GM18508 (cell line): ENCODE results near the gene HDDC3.
"Not testable (repeated sequence)": the region's sequence is repeated elsewhere in the genome, so short reads cannot be mapped to it uniquely, and the experiment has no call there.

ENCODE experiments used
- ATAC-seq: cut with Tn5 transposase; IDR thresholded peaks from one replicate; pipeline ENCODE4 v1.9.1; 2021; ENCODE audit warnings: moderate number of reproducible peaks; ENCODE audit not compliant: insufficient read depth, unreplicated experiment

HDDC3 gene

GRCh38 chr15:90933301-90933700 lies 952 bp upstream of the HDDC3 start:
- ATAC-seq, result no peak

DNA sequence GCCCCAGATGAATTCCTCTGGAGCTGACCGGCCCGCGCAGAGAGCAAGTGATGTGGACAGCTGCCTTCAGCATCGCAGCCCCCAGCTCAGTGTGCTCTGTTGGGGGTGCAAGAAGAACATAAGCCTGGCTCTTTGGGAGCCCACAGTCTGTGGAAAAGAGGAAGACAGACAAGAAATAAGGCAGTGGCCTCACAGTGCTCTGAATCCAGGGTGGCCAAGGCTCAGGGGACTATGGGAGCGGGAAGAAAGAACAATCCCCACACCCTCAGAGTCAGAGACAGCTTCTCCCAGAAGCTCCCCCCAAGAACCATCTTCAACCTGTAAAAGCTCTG lies 277 bp upstream of the HDDC3 start:
- no peak for ATAC-seq

GRCh38 chr15:90931575-90931827 lies 848 bp downstream of the HDDC3 start:
- no peak for ATAC-seq

DNA sequence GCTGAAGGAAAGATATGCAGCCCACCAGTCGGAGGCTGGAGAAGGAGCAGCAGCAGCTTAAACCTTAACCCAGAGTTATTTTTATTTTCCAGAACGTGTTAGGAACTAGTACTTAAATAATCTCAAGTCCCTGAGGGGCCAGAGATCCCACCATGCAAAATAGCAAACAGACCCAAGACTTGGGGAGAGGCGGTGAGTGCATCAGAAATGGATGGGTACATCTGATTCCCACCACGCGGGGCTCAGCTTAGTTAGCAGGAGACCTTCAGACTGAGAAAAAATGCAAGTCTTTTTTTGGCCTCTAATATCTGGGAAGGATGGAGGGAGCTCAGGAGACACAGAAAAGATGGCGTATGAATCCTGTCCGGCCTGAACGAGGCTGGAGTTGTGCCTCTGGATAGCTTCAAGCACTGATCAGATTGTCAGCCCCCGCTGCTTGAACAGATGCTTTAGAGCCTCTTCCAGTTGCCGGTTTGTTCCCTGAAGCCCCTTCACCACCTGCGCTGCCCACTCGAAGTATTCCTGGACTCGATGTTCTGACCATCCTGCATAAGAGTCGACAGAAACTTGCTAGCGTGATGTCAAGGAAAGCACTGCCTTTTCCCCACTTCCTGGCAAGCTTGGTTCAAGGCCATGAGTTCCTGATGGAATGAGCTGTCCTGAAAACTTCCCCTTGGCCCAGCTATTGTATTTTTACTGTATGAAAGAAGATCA lies 1.3 kb downstream of the HDDC3 start:
- no peak for ATAC-seq

GRCh38 chr15:90929246-90930019 lies 2.9 kb downstream of the HDDC3 start:
- ATAC-seq, result no peak

DNA sequence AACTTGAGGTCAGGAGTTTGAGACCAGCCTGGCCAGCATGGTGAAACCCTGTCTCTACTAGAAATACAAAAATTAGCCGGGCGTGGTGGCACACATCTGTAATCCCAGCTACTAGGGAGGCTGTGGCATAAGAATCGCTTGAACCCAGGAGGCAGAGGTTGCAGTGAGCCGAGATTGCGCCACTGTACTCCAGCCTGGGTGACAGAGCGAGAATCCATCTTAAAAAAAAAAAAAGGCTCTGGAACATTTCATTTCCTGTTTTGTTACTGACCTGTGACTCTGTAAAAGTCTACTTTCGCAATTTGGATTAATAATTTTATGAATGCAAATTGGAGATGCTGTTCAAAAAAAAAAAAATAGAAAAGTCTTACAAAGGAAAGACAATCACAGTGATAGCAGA lies 4.2 kb downstream of the HDDC3 start:
- not testable (repeated sequence) for ATAC-seq

DNA sequence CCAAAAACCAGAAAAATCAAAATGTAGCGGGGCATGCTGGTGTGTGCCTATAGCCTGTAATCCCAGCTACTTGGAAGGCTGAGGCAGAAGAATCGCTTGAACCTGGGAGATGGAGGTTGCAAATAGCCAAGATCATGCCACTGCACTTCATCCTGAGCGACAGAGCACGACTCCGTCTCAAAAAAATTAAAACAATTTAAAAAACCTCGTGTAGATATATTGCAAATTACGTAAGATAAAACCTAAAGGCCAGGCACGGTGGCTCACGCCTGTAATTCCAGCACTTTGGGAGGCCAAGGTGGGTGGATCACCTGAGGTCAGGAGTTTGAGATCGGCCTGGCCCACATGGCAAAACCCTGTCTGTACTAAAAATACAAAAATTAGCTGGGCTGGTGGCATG lies 5.6 kb downstream of the HDDC3 start:
- ATAC-seq, result not testable (repeated sequence)

GRCh38 chr15:90924375-90924774 lies 8.0 kb downstream of the HDDC3 start:
- ATAC-seq, result no peak

DNA sequence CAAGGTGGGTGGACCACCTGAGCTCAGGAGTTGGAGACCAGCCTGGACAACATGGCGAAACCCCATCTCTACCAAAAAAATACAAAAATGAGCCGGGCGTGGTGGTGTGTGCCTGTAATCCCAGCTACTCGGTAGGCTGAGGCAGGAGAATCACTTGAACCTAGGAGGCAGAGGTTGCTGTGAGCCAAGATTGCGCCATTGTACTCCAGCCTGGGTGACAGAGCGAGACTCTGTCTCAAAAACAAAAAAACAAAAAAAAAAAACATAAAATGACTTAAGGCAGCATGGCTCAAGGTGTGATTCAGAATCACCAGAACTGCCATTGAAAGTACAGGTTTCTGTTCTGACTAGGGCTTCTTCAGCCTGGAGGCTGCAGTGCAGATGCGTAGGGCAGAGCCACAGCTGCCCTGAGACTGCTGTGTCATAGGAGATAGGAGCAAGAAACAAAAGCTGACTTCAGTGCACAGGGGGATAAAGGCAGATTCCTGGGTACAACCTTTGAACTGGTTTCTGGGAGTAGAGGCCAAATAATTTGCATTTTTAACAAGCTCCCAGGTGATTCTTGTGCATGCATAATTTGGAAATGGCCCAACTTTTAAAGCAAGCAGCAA lies 9.5 kb downstream of the HDDC3 start:
- not testable (repeated sequence) for ATAC-seq

DNA sequence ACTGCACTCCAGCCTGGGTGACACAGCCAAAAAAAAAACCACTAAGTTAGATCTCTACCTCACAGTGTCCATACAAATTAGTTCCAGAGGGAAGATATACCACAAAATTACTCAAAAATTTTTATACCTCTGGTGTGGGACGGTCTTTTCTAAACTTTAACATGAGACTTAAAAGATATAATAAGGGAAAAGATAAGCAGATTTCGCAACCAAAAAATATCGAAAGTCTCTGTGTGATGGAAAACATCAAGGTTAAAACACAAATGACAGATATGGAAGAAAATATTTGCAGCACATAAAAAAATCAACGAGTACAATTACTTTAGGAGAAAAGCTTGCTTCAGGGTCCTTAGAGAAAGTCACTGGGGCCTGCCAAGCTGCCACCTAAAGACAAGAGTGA lies 10.5 kb downstream of the HDDC3 start:
- no peak for ATAC-seq

DNA sequence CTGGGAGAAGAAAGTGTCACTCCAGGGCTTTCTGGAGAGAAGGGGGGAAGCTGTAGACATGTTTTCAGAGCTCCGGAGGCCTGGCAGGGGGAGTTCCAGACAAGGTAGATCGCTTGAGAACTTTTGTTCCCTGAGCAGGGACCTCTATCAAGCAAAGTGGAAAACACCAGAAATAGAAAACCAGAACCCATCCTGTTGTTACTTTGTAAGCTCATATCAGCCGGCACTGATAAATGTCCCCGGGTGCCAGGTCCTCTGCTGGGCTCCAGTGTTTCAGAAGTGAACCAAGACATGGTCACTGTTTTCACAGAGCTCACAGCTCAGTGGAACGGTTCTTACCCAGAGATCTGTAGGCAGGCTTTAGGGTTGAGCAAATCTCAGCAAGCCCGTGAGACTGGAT lies 13.5 kb downstream of the HDDC3 start:
- no peak for ATAC-seq

DNA sequence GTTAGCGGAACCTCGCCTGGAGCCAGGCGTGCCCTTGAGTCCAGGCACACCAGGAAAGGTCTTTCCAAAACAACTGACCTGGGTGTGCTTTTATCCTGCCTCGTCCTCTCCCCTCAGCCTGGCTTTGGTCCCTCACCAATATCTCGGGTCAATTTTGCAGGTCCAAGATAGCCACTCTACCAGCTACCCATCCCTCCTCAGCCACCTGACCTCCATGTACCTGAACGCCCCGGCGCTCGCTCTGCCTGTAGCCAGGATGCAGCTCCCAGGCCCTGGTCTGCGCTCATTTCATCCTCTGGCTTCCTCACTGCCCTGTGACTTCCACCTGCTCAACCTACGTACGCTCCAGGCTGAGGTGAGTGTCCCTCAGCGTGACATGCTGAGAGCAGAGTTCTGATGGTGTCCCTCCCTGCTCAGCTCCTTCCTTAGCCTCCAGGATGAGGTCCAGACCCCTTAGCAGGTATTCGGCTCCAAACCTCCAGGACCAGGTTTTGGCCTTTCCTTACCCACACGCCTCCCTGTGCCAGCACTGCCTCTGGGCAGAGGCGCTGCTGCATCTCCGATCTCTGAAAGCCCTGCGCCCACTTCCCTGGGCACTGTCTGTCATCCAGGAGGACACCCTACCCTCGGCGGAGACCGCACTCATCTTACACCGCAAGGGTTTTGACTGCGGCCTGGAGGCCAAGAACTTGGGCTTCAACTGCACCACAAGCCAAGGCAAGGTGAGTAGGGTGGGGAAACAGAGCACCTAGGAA lies 14.1 kb downstream of the HDDC3 start:
- no peak for ATAC-seq

DNA sequence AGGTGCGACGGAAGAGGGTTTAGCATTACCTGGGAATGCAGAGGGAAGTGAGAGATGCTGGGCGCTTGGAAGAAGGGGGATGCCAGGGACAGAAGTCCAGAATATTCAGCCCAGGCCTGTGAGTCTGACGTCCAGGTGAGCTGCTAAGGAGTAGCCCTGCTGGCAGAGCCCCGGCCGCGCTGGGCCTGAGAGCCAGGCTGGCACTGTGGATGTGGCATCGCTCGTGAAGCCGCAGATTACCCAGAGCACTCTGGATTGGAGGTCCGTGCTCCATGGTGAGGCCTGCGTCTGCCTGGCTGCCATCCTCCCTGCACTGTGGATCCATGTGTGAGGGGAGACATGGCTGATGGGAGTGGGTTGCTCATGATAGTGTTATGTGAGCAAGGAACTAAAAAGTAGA lies 14.8 kb downstream of the HDDC3 start:
- ATAC-seq, result no peak

DNA sequence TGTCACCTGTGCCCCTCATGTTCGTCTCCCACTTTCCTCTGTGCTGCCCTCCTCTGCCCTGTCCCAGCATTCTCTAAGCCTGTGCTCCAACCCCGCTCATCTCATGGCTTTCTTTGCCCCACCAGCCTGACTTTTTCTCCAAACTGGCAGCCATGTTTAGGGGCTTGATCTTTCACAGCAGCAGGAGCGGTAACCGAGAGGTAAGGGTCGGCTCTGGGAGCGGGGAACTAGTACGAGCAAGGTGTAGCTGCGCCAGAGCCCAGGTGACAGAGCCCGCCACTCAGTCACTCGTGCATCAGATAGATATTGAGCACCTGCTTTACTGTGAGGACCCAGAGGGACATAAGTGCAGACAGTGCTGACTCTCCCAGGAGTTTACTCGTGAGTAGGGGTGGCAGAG lies 15.9 kb downstream of the HDDC3 start:
- no peak for ATAC-seq

GRCh38 chr15:90915808-90916440 lies 16.4 kb downstream of the HDDC3 start:
- ATAC-seq, result no peak

- ATAC-seq, result no peak
Observed at GRCh38 chr15:90915216-90915807, 17.0 kb downstream of the HDDC3 start.

DNA sequence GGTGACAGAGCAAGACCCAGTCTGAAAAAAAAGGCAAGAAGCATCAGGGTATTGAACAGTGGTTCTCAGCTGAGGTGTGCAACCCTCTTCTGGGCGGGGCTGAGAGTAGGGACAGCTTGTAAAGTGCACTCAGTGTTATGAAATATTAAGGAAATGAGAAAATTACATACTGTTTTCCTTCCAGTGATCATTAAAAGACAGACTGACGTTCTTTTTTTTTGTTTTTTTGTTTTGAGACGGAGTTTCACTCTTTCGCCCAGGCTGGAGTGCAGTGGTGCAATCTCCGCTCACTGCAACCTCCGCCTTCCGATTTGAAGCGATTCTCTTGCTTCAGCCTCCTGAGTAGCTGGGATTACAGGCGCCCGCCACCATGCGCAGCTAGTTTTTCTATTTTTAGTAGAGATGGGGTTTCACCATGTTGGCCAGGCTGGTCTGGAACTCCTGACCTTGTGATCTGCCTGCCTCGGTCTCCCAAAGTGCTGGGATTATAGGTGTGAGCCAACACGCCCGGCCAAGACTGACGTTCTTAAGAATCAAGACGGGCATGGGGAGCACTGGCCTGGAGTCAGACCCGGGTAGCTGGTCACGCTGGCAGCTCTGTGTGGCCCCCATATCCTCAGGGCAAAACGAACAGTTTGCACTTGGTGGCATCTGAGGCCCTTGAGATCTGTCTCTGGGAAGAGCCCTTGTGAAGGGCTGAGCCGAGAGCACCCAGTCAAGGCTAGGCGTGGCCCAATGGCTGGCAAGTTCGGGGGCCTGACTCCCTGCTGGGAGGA lies 17.9 kb downstream of the HDDC3 start:
- no peak for ATAC-seq

GRCh38 chr15:90913398-90913944 lies 18.9 kb downstream of the HDDC3 start:
- ATAC-seq, result no peak

DNA sequence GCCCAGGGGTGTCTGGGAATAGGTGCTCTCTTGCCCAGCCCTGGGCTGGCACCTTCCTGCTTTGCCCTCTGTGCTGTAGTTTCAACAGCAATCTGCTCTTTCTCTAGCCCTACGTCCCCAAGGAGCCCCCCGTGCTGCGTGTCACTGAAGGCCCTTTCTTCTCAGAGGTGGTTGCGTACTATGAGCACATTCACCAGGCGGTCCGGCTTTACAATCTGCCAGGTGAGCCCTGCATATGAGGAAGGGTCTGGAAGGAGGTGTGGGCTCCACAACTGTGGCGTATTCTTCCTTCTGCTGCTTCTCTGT lies 19.6 kb downstream of the HDDC3 start:
- ATAC-seq, result no peak
